ENCODE data around the gene FES. TPM values are rescaled to one million over a fixed set of nuclear protein-coding genes. Genes with fewer than 3 reads are reported as not detected.

The FES gene
- total RNA-seq, 1 experiment from 2014 or later = 6.7 TPM

- H3K9me3 ChIP-seq (ENCODE audit: control insufficient read depth, low read depth, low read length) = no peaks in the 10 kb centered on the region
Measured at GRCh38 chr15:90911302-90911623, 27.0 kb downstream of the FES start.

More at GRCh38 chr15:90911302-90911623, 27.0 kb downstream of the FES start:
- no peak overlapping the region for H3T11ph ChIP-seq (ENCODE audit: low read length)
- H3K23me2 ChIP-seq (ENCODE audit: insufficient read length, low read depth, low read length, poor library complexity, severe bottlenecking) = no peaks in the 10 kb centered on the region
- Mint-ChIP-seq H3K4me3 (no peak overlapping the region), H3K27ac (no peak overlapping the region), H3K9me3 (no peaks in the 10 kb centered on the region), H3K36me3 (ENCODE audit: insufficient read depth in 1 of 3, low read depth in 3 of 3) (peaks cover 3 to 47% (median 8%) of the 10 kb centered on the region in 3 experiments; a peak in 5 of 7 replicates), H3K27me3 (ENCODE audit: low read depth) (no peaks in the 10 kb centered on the region), H3K4me1 (peaks cover 3 to 6% of the 10 kb centered on the region in 2 experiments; a peak in 2 of 4 replicates)
- H4K8ac ChIP-seq (replicated peaks; ENCODE audit: insufficient read length, low read depth, low read length) = no peak overlapping the region
- no CpG with 5 or more reads among the region's 19 CpGs for WGBS (ENCODE audit: extremely low coverage, insufficient read length, low lambda C conversion rate)
- H3K27me3 ChIP-seq (ENCODE audit: insufficient read depth, low read length) = no peaks in the 10 kb centered on the region
- no peak overlapping the region for H2AFZ ChIP-seq (ENCODE audit: low read length)
- no peak overlapping the region for H3K4me2 ChIP-seq (ENCODE audit: insufficient read depth, insufficient read length, low read length)
- no peak for TF ChIP-seq CTCF (conservative IDR thresholded peaks at IDR 0.05)
- H2BK15ac ChIP-seq (ENCODE audit: low read depth, low read length) = no peak overlapping the region
- no peak overlapping the region for H3K14ac ChIP-seq (ENCODE audit: insufficient read depth, low read length)
- no peak overlapping the region for H2BK20ac ChIP-seq (ENCODE audit: low read depth, low read length, poor library complexity, severe bottlenecking)
- no peak overlapping the region for H2BK120ac ChIP-seq (ENCODE audit: low read depth, low read length, poor library complexity, severe bottlenecking)
- H4K91ac ChIP-seq (ENCODE audit: insufficient read length, low read depth, low read length) = no peak overlapping the region
- no peak overlapping the region for H4K5ac ChIP-seq (ENCODE audit: insufficient read length, low read depth, low read length)
- H3K4me1 ChIP-seq (ENCODE audit: insufficient read depth, low read length) = no peaks in the 10 kb centered on the region
- H3K23ac ChIP-seq (ENCODE audit: insufficient read length, low read depth, low read length) = no peak overlapping the region
- H4K20me1 ChIP-seq (ENCODE audit: control insufficient read depth, insufficient read depth, insufficient read length) = no peaks in the 10 kb centered on the region
- no peak overlapping the region for H3K27ac ChIP-seq (ENCODE audit: insufficient read length, low read depth, low read length)
- H2BK5ac ChIP-seq (ENCODE audit: insufficient read length, low read length) = no peak overlapping the region
- H3K4ac ChIP-seq (ENCODE audit: low read depth, low read length) = no peak overlapping the region
- no peak overlapping the region for H2BK12ac ChIP-seq (ENCODE audit: insufficient read length, low read depth, low read length)
- no peak for DNase-seq
- no peaks in the 10 kb centered on the region for H3K79me1 ChIP-seq (ENCODE audit: insufficient read depth, low read depth, low read length, poor library complexity, severe bottlenecking)
- H3K18ac ChIP-seq (ENCODE audit: insufficient read length, low read depth, low read length) = no peak overlapping the region
- no peak overlapping the region for H2AK5ac ChIP-seq (ENCODE audit: insufficient read length, low read length)
- no peaks in the 10 kb centered on the region for H3K79me2 ChIP-seq (ENCODE audit: insufficient read depth, low read length)
- H3K56ac ChIP-seq (ENCODE audit: insufficient read length, low read depth, low read length) = no peak overlapping the region
- H3K9ac ChIP-seq (ENCODE audit: extremely low read depth, insufficient read length, low read length) = no peak overlapping the region

All from H9 (cell line).